Lower lobe of right lung (tissue), 2 donors: ENCODE measurements around the gene KSR2. TPM values are rescaled to one million over a fixed set of nuclear protein-coding genes. Genes with fewer than 3 reads are reported as not detected.

Experiments
- ATAC-seq, 2 donors: fragments of 200-7000 bp; cut with Tn5 transposase; one replicate each; pipeline ENCODE4 v1.9.1; 2020 to 2022; ENCODE audit warnings: mild to moderate bottlenecking in 2 of 2, moderate library complexity in 2 of 2
- DNase-seq: peaks from one replicate; pipeline ENCODE4 v3.0.0-alpha.2; 2020
- H3K27ac ChIP-seq: fragments of 200-600 bp; one replicate; pipeline ENCODE4 v1.8.0; 2022
- H3K27me3 ChIP-seq: fragments of 200-600 bp; one replicate; pipeline ENCODE4 v1.8.0; 2022; ENCODE audit warnings: low read depth
- H3K36me3 ChIP-seq: fragments of 200-600 bp; one replicate; pipeline ENCODE4 v1.8.0; 2022; ENCODE audit warnings: mild to moderate bottlenecking
- H3K4me1 ChIP-seq: fragments of 200-600 bp; one replicate; pipeline ENCODE4 v1.8.0; 2022
- H3K4me3 ChIP-seq: fragments of 200-600 bp; one replicate; pipeline ENCODE4 v1.8.0; 2022; ENCODE audit warnings: mild to moderate bottlenecking
- H3K9me3 ChIP-seq: fragments of 200-600 bp; one replicate; pipeline ENCODE4 v1.8.0; 2022
- CTCF ChIP-seq: fragments of 200-600 bp; IDR thresholded peaks from one replicate; pipeline ENCODE4 v1.8.0; 2022; ENCODE audit warnings: antibody characterized with exemption, mild to moderate bottlenecking
- intact Hi-C: fragments of 100-400 bp; cut with DNase I; formaldehyde crosslinking; loops from one replicate; pipeline ENCODE4 v1.11.0; 2022
- total RNA-seq: library from RNA; stranded (reverse); fragmentation: NEBNext Ultra II Directional; extraction: Animal tissue kit (Norgen Biotek cat#: 25700); gene quantifications from one replicate; pipeline ENCODE4 v1.2.1, GENCODE V29; 2021
- donor health status: DM: no; HTN: yes; CAD: no; lungs with severe emphysema.

Gene KSR2
- total RNA-seq, 1 donor from 2014 or later, result 1.0 TPM

DNA sequence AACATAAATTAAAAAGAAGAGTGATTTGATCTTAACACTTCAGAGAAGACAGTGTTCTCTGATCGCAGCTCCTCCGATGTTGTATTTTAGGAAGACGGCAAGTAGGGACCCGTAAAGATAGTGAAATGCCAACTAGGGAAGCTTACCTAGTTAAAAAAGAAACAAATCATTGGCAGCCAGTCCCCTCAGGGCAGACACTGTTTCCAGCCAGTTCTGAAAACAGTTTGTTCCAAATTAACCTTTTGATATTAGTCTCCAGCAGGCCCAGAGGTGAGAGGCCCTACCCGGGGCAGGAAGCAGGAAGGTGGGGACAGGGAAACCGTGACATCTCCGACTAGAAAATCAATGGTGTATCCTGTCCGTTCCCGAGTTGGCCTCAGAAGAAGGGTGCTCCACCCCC, 56.0 kb downstream of the KSR2 start:
- DNase-seq (no peak), ATAC-seq (no peak)
- Histone ChIP-seq H3K9me3 (no peaks in the 10 kb centered on the region), H3K4me1 (no peaks in the 10 kb centered on the region), H3K36me3 (no peaks in the 10 kb centered on the region), H3K27ac (no peak overlapping the region), H3K27me3 (no peaks in the 10 kb centered on the region), H3K4me3 (no peak overlapping the region)
- intact Hi-C loops, result no loop called here
- TF ChIP-seq CTCF, result no peak

- Histone ChIP-seq H3K9me3 (no peaks in the 10 kb centered on the region), H3K4me3 (no peak overlapping the region), H3K27me3 (no peaks in the 10 kb centered on the region), H3K36me3 (no peaks in the 10 kb centered on the region), H3K4me1 (no peaks in the 10 kb centered on the region), H3K27ac (no peak overlapping the region)
- DNase-seq (no peak), ATAC-seq (no peak)
- intact Hi-C loops, result no loop called here
- TF ChIP-seq CTCF, result no peak
Observed at GRCh38 chr12:117908411-117908810, 60.4 kb downstream of the KSR2 start.

DNA sequence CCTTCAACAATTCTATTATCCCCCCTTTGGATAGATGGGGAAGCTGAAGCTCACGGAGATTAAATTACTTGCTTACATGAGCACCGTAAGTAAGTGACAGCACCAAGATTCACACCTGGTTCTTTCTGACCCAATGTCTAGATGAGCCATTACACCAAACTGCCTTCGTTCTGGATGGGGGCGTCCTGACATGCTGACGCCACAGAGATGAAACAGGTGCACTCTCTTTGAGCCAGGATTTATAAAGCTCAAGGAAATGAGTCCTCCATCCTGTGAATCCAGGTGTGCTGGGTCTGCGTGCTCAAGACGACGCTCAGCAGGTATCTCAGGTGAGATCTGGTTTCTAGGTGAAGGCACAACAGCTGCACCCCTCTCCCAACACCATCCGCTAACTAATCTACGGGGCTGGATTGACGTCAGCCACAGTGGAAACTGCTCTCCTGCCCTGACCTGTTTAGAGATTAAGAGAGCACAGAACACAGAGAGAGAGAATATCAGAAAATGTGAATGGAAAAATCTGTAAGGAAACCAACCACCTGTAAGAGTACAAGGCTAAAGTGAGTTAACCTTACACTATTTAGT, 61.6 kb downstream of the KSR2 start:
- no peaks in the 10 kb centered on the region for H3K36me3 ChIP-seq
- H3K27me3 ChIP-seq, result no peaks in the 10 kb centered on the region
- H3K4me3 ChIP-seq, result no peak overlapping the region
- H3K27ac ChIP-seq, result no peak overlapping the region
- H3K4me1 ChIP-seq, result no peaks in the 10 kb centered on the region
- no peak for TF ChIP-seq CTCF
- H3K9me3 ChIP-seq, result no peaks in the 10 kb centered on the region
- intact Hi-C loops, result no loop called here
- no peak for DNase-seq
- ATAC-seq, result no peak

DNA sequence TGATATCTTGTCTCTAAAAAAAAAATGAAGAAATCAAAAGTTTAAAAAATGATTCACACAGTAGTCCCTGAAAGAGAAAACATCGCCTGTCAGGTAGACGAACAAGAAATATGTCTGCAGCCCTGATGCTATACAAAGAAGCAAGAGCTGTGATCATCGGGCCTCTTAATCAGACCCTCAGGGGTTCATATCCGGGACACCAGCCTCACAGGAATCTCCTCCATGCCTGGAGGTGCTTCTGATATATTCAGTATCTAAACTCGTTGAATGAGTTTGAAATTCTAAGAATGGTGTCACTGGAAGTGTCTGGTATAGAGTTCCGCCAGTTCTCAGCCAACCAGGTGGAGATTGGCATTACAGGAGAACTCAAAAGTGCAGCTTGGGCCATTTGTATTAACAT, 64.7 kb downstream of the KSR2 start:
- Histone ChIP-seq H3K4me1 (no peaks in the 10 kb centered on the region), H3K9me3 (no peaks in the 10 kb centered on the region), H3K4me3 (no peak overlapping the region), H3K36me3 (no peaks in the 10 kb centered on the region), H3K27me3 (no peaks in the 10 kb centered on the region), H3K27ac (no peak overlapping the region)
- TF ChIP-seq CTCF, result no peak
- DNase-seq, result no peak
- intact Hi-C loops, result no loop called here
- ATAC-seq, result no peak

DNA sequence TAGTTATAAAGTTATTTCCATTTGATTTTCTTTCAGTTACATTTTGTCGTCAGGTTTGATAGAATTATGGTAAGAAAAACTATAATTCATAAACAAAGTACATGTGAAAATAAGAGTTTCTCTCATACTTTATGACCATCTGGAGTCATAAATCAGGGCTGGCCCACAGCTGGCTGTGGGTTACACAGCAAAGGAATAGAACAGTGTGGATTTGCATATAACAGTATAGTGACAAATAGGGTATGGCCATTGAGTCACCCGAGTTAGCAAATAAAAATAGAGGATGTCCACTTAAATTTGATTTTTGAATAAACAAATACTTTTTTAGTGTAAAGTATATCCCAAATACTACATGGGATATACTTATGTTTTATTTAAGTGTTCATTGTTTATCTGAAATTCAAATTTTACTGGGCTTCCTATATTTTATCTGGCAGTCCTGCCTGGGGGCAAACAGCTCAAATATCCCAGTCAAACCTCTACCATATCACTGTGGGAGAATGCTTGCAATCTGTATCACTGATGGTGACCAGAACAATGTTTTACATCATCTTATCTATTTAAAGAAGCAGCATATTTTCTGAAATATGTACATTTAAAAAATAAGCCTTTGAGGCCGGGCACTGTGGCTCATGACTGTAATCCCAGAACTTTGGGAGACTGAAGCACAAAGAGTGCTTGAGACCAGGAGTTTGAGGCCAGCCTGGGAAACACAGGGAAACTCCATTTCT, 65.5 kb downstream of the KSR2 start:
- H3K4me3 ChIP-seq, result no peak overlapping the region
- H3K27me3 ChIP-seq, result no peaks in the 10 kb centered on the region
- H3K27ac ChIP-seq, result no peak overlapping the region
- H3K36me3 ChIP-seq, result no peaks in the 10 kb centered on the region
- intact Hi-C loops, result no loop called here
- no peak for DNase-seq
- no peaks in the 10 kb centered on the region for H3K9me3 ChIP-seq
- ATAC-seq, result no peak
- no peak for TF ChIP-seq CTCF
- H3K4me1 ChIP-seq, result no peaks in the 10 kb centered on the region
